Astrocyte (in vitro differentiated cells and primary cell): ENCODE data around the gene FYCO1. TPM values are rescaled to one million over a fixed set of nuclear protein-coding genes. Genes with fewer than 3 reads are reported as not detected.

Source experiments
- DNase-seq: peaks from one replicate; pipeline ENCODE4 v3.0.0-alpha.2; 2010; ENCODE audit warnings: low read depth
- FAIRE-seq: peaks from 2 replicates; lab custom pipeline; 2011; peaks lifted over from hg19 to GRCh38; lab: Jason Lieb, UNC
- H2AFZ ChIP-seq: 2 replicates; pipeline ENCODE4 v1.6.0; 2012; ENCODE audit warnings: low read depth, low read length, inconsistent platforms
- H3K27ac ChIP-seq: 2 replicates; pipeline ENCODE4 v1.5.1; 2011; ENCODE audit warnings: low read depth, low read length, inconsistent platforms
- H3K27me3 ChIP-seq: 2 replicates; pipeline ENCODE4 v1.6.0; 2011; ENCODE audit warnings: low read length, inconsistent platforms; ENCODE audit not compliant: insufficient read depth
- H3K36me3 ChIP-seq: 2 replicates; pipeline ENCODE4 v1.5.1; 2011; ENCODE audit warnings: low read length, inconsistent platforms; ENCODE audit not compliant: insufficient read depth
- H3K4me1 ChIP-seq: 2 replicates; pipeline ENCODE4 v1.5.1; 2011; ENCODE audit warnings: low read length, inconsistent platforms; ENCODE audit not compliant: insufficient read depth
- H3K4me2 ChIP-seq: 2 replicates; pipeline ENCODE4 v1.6.0; 2012; ENCODE audit warnings: low read length, inconsistent platforms
- H3K4me3 ChIP-seq: 2 replicates; pipeline ENCODE4 v1.5.1; 2011; ENCODE audit warnings: low read depth, mild to moderate bottlenecking, low read length, inconsistent platforms; ENCODE audit not compliant: insufficient read depth
- H3K79me2 ChIP-seq: 2 replicates; pipeline ENCODE4 v1.6.0; 2012; ENCODE audit warnings: mild to moderate bottlenecking, low read length, inconsistent platforms; ENCODE audit not compliant: insufficient read depth
- H3K9ac ChIP-seq: 2 replicates; pipeline ENCODE4 v1.6.0; 2012; ENCODE audit warnings: mild to moderate bottlenecking, low read length, inconsistent platforms
- H3K9me3 ChIP-seq: 2 replicates; pipeline ENCODE4 v1.5.1; 2012; ENCODE audit warnings: low read depth, mild to moderate bottlenecking, low read length, inconsistent platforms; ENCODE audit not compliant: insufficient read depth
- H4K20me1 ChIP-seq: 2 replicates; pipeline ENCODE4 v1.6.0; 2012; ENCODE audit warnings: low read length, inconsistent platforms; ENCODE audit not compliant: insufficient read depth
- H3K27ac Mint-ChIP-seq: one replicate; pipeline ENCODE4 v1.8.0; 2021; ENCODE audit warnings: mild to moderate bottlenecking, mixed read lengths; ENCODE audit not compliant: unreplicated experiment
- H3K27me3 Mint-ChIP-seq: one replicate; pipeline ENCODE4 v1.8.0; 2021; ENCODE audit warnings: low read depth, mixed read lengths; ENCODE audit not compliant: unreplicated experiment
- H3K36me3 Mint-ChIP-seq: one replicate; pipeline ENCODE4 v1.8.0; 2021; ENCODE audit warnings: low read depth, mixed read lengths; ENCODE audit not compliant: unreplicated experiment
- H3K4me1 Mint-ChIP-seq: one replicate; pipeline ENCODE4 v1.8.0; 2021; ENCODE audit warnings: low read depth, mixed read lengths; ENCODE audit not compliant: unreplicated experiment
- H3K4me3 Mint-ChIP-seq: one replicate; pipeline ENCODE4 v1.8.0; 2021; ENCODE audit warnings: mild to moderate bottlenecking, moderate library complexity, mixed read lengths; ENCODE audit not compliant: unreplicated experiment
- H3K9me3 Mint-ChIP-seq: one replicate; pipeline ENCODE4 v1.8.0; 2021; ENCODE audit warnings: mild to moderate bottlenecking, mixed read lengths; ENCODE audit not compliant: unreplicated experiment
- EZH2 ChIP-seq: IDR thresholded peaks from 2 replicates; pipeline ENCODE4 v1.6.1; 2012; ENCODE audit warnings: mild to moderate bottlenecking, low read length, inconsistent platforms; ENCODE audit not compliant: insufficient read depth
- total RNA-seq: library from RNA; stranded (reverse); gene quantifications from 2 replicates; pipeline ENCODE4 v1.2.1, GENCODE V29; 2021
- TF ChIP-seq, protein P1 (sequence below): IDR thresholded peaks from 2 replicates; pipeline ENCODE4 v1.5.1; 2011; ENCODE audit warnings: low read depth, mild to moderate bottlenecking, inconsistent platforms, low read length, moderate library complexity; ENCODE audit not compliant: insufficient read depth

The FYCO1 gene
- total RNA-seq, 1 donor from 2014 or later = 19.7 TPM

DNA sequence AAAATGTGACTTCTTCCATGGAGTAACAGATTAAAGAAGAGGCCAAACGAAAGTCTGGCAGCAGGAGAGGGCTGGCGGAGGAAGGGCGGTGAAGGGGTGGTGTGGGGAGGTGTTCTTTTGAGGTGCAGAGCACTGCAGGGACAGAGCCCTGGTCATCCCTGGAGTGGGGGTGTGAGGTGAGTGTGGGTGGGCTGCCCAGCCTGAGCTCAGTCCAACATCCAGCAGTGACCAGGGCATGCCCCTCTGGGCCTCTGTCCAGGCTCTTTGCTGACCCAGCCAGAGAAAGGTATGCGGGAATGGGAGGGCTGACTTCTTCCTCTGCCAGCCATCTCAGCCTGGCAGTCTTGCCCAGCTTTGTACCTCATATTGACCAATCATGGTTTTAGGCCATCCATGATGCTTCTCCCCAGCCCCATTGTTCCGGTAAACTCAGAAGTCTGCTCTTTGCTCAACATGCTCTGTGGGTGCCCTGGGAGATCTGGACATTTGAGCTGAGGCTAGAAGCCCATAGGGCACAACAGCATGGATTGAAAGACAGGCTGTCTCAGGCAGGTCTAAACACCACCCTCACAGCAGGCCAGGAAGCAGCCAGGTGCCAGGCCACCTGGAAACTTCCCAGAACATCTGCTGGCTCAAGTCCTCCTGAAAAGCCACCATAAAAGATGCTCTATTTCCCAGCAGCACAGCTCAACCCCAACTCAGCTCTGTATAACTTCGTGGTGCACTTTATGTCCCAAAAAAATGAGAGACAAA, 78.3 kb downstream of the FYCO1 start:
- H3K36me3 ChIP-seq = no peaks in the 10 kb centered on the region
- Mint-ChIP-seq H3K4me3 (no peak overlapping the region), H3K9me3 (no peaks in the 10 kb centered on the region), H3K27me3 (no peaks in the 10 kb centered on the region), H3K4me1 (peaks cover 22% of the 10 kb centered on the region), H3K27ac (peak overlapping the region; percentile 18), H3K36me3 (peaks cover 21% of the 10 kb centered on the region)
- no peaks in the 10 kb centered on the region for H3K9me3 ChIP-seq
- TF ChIP-seq, protein P1, sequence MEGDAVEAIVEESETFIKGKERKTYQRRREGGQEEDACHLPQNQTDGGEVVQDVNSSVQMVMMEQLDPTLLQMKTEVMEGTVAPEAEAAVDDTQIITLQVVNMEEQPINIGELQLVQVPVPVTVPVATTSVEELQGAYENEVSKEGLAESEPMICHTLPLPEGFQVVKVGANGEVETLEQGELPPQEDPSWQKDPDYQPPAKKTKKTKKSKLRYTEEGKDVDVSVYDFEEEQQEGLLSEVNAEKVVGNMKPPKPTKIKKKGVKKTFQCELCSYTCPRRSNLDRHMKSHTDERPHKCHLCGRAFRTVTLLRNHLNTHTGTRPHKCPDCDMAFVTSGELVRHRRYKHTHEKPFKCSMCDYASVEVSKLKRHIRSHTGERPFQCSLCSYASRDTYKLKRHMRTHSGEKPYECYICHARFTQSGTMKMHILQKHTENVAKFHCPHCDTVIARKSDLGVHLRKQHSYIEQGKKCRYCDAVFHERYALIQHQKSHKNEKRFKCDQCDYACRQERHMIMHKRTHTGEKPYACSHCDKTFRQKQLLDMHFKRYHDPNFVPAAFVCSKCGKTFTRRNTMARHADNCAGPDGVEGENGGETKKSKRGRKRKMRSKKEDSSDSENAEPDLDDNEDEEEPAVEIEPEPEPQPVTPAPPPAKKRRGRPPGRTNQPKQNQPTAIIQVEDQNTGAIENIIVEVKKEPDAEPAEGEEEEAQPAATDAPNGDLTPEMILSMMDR = no peak
- no peak for TF ChIP-seq EZH2
- FAIRE-seq (no peak), DNase-seq (no peak)
- no peak overlapping the region for H3K9ac ChIP-seq
- H3K27ac ChIP-seq = no peak overlapping the region
- no peak overlapping the region for H3K4me2 ChIP-seq
- H4K20me1 ChIP-seq = no peaks in the 10 kb centered on the region
- no peak overlapping the region for H3K4me3 ChIP-seq
- peaks cover 13% of the 10 kb centered on the region for H3K4me1 ChIP-seq
- no peaks in the 10 kb centered on the region for H3K79me2 ChIP-seq
- no peak overlapping the region for H2AFZ ChIP-seq
- no peaks in the 10 kb centered on the region for H3K27me3 ChIP-seq

DNA sequence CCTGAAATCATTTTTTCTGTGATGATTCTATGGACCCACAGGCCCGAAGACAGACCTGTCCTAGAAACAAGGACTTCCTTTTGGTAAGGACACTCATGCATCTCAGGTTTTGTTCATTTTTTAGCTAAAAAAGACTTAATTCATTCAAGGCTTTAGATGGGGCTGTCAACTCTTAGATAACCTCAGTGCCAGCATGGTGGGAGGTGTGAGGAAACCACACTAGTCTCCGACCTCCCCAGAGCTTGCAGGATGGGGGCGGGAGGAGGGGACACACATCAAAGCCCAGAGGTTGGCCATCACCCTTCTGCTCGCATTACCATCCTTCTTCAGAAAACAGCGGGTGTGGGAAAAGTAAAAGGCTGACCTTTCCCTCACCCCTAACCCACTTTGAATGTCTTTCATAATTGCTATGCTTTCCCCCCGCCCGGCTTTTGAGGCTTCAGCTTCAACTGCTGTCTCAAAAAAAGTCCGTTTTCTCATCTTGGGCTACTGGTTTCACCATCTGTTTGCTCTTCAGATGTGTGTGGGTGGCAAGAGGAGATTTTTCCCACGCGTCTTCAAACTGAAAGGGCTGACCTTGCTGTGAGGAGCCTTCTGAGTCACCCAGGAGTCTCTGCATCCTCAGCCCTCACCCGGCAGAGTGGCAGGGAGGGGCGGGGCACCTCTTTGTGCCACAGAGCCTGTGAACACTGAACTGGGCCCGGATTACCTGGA, 79.9 kb downstream of the FYCO1 start:
- Histone ChIP-seq H3K36me3 (no peaks in the 10 kb centered on the region), H3K27ac (peak overlapping the region; percentile 55), H3K4me3 (peak overlapping the region; percentile 15), H3K4me1 (peaks cover 13% of the 10 kb centered on the region), H3K27me3 (no peaks in the 10 kb centered on the region), H3K9me3 (no peaks in the 10 kb centered on the region), H3K79me2 (no peaks in the 10 kb centered on the region), H4K20me1 (no peaks in the 10 kb centered on the region), H3K9ac (peak overlapping the region; percentile 37), H2AFZ (peak overlapping the region; percentile 9), H3K4me2 (peak overlapping the region; percentile 67)
- Mint-ChIP-seq H3K27ac (peak overlapping the region; percentile 77), H3K27me3 (no peaks in the 10 kb centered on the region), H3K4me1 (peaks cover 22% of the 10 kb centered on the region), H3K36me3 (peaks cover 9% of the 10 kb centered on the region), H3K4me3 (peak overlapping the region; percentile 40), H3K9me3 (no peaks in the 10 kb centered on the region)
- DNase-seq = peak; percentile 88
- FAIRE-seq = no peak
- TF ChIP-seq, protein P1 = no peak
- TF ChIP-seq EZH2 = no peak
